Lower lobe of right lung (tissue), 2 donors: ENCODE results near the gene UNC80. TPM values are rescaled to one million over a fixed set of nuclear protein-coding genes. Genes with fewer than 3 reads are reported as not detected.

Experiments
- ATAC-seq, 2 donors: fragments of 200-7000 bp; cut with Tn5 transposase; one replicate each; pipeline ENCODE4 v1.9.1; 2020 to 2022; ENCODE audit warnings: mild to moderate bottlenecking in 2 of 2, moderate library complexity in 2 of 2
- DNase-seq: peaks from one replicate; pipeline ENCODE4 v3.0.0-alpha.2; 2020
- H3K27ac ChIP-seq: fragments of 200-600 bp; one replicate; pipeline ENCODE4 v1.8.0; 2022
- H3K27me3 ChIP-seq: fragments of 200-600 bp; one replicate; pipeline ENCODE4 v1.8.0; 2022; ENCODE audit warnings: low read depth
- H3K36me3 ChIP-seq: fragments of 200-600 bp; one replicate; pipeline ENCODE4 v1.8.0; 2022; ENCODE audit warnings: mild to moderate bottlenecking
- H3K4me1 ChIP-seq: fragments of 200-600 bp; one replicate; pipeline ENCODE4 v1.8.0; 2022
- H3K4me3 ChIP-seq: fragments of 200-600 bp; one replicate; pipeline ENCODE4 v1.8.0; 2022; ENCODE audit warnings: mild to moderate bottlenecking
- H3K9me3 ChIP-seq: fragments of 200-600 bp; one replicate; pipeline ENCODE4 v1.8.0; 2022
- CTCF ChIP-seq: fragments of 200-600 bp; IDR thresholded peaks from one replicate; pipeline ENCODE4 v1.8.0; 2022; ENCODE audit warnings: antibody characterized with exemption, mild to moderate bottlenecking
- intact Hi-C: fragments of 100-400 bp; cut with DNase I; formaldehyde crosslinking; loops from one replicate; pipeline ENCODE4 v1.11.0; 2022
- total RNA-seq: library from RNA; stranded (reverse); fragmentation: NEBNext Ultra II Directional; extraction: Animal tissue kit (Norgen Biotek cat#: 25700); gene quantifications from one replicate; pipeline ENCODE4 v1.2.1, GENCODE V29; 2021
- donor health status: DM: no; HTN: yes; CAD: no; lungs with severe emphysema.

The UNC80 gene
- total RNA-seq, 1 donor from 2014 or later = not detected

- intact Hi-C loops = no loop called here
- peaks cover 25% of the 10 kb centered on the region for H3K36me3 ChIP-seq
- no peaks in the 10 kb centered on the region for H3K9me3 ChIP-seq
- no peak for DNase-seq
- no peaks in the 10 kb centered on the region for H3K27me3 ChIP-seq
- ATAC-seq = no peak
- TF ChIP-seq CTCF = no peak
- no peak overlapping the region for H3K4me3 ChIP-seq
- no peaks in the 10 kb centered on the region for H3K4me1 ChIP-seq
- no peak overlapping the region for H3K27ac ChIP-seq
Measured at GRCh38 chr2:210034087-210034683, 262.6 kb downstream of the UNC80 start.

GRCh38 chr2:210035679-210036078, 264.0 kb downstream of the UNC80 start:
- Histone ChIP-seq H3K36me3 (peaks cover 18% of the 10 kb centered on the region), H3K27me3 (no peaks in the 10 kb centered on the region), H3K9me3 (no peaks in the 10 kb centered on the region), H3K4me1 (no peaks in the 10 kb centered on the region), H3K27ac (no peak overlapping the region), H3K4me3 (no peak overlapping the region)
- intact Hi-C loops = no loop called here
- TF ChIP-seq CTCF = no peak
- ATAC-seq (no peak), DNase-seq (no peak)

- ATAC-seq = no peak
- H3K4me1 ChIP-seq = no peaks in the 10 kb centered on the region
- intact Hi-C loops = no loop called here
Measured at GRCh38 chr2:210038078-210038477, 266.4 kb downstream of the UNC80 start.

GRCh38 chr2:210046851-210047500, 275.3 kb downstream of the UNC80 start:
- Histone ChIP-seq H3K4me1 (no peaks in the 10 kb centered on the region), H3K9me3 (peaks cover 6% of the 10 kb centered on the region), H3K36me3 (peaks cover 24% of the 10 kb centered on the region), H3K4me3 (no peak overlapping the region), H3K27me3 (no peaks in the 10 kb centered on the region), H3K27ac (no peak overlapping the region)
- intact Hi-C loops = no loop called here
- no peak for DNase-seq
- TF ChIP-seq CTCF = no peak
- ATAC-seq = no peak

More at GRCh38 chr2:210038078-210038477, 266.4 kb downstream of the UNC80 start:
- no peaks in the 10 kb centered on the region for H3K27me3 ChIP-seq
- no peak for DNase-seq
- no peak overlapping the region for H3K4me3 ChIP-seq
- no peaks in the 10 kb centered on the region for H3K9me3 ChIP-seq
- H3K36me3 ChIP-seq = peaks cover 27% of the 10 kb centered on the region
- no peak for TF ChIP-seq CTCF
- H3K27ac ChIP-seq = no peak overlapping the region

Other genes with a start within 250 kb of the UNC80 start
- gene RPE, start 230.8 kb downstream of the UNC80 start, total RNA-seq = 45.1 TPM